Panc1 (cell line): Measurements from ENCODE around the gene IWS1. TPM values are rescaled to one million over a fixed set of nuclear protein-coding genes. Genes with fewer than 3 reads are reported as not detected.

Experiments
- ATAC-seq: fragments of 200-7000 bp; cut with Tn5 transposase; 2 replicates; pipeline ENCODE4 v1.9.1; 2020; ENCODE audit warnings: mild to moderate bottlenecking, moderate library complexity
- BruUV-seq: library from RNA; stranded (reverse); fragments of 400-500 nt; replicated peaks from 2 replicates; lab custom pipeline; 2021; lab: Mats Ljungman, UMichigan
- CTCF ChIA-PET: fragments of 300-600 bp; sonication (Branson Sonifier 250); formaldehyde crosslinking; loops from one replicate; lab custom pipeline; 2022; ENCODE audit warnings: antibody characterized with exemption; lab: Charles Lee
- POLR2A ChIA-PET: fragments of 300-600 bp; sonication (Branson Sonifier 250); formaldehyde crosslinking; loops from one replicate; lab custom pipeline; 2022; ENCODE audit warnings: antibody characterized with exemption; lab: Charles Lee
- DNase-seq: peaks from one replicate; pipeline ENCODE4 v3.0.0-alpha.2; 2010; ENCODE audit warnings: low read depth, low spot score
- H3K27ac ChIP-seq: 2 replicates; pipeline ENCODE4 v1.5.1; 2011; ENCODE audit warnings: mild to moderate bottlenecking, low read length, inconsistent platforms
- H3K27me3 ChIP-seq: fragments of 200-500 bp; sonication (Bioruptor generic); 2 replicates; pipeline ENCODE4 v1.6.0; 2014; ENCODE audit warnings: low read length, inconsistent platforms; ENCODE audit not compliant: control insufficient read depth, insufficient read depth
- H3K36me3 ChIP-seq: fragments of 200-500 bp; sonication (Bioruptor generic); 2 replicates; pipeline ENCODE4 v1.5.1; 2014; ENCODE audit warnings: inconsistent platforms, mild to moderate bottlenecking, low read length, moderate library complexity; ENCODE audit not compliant: control insufficient read depth, insufficient read depth
- H3K4me1 ChIP-seq: 2 replicates; pipeline ENCODE4 v1.5.1; 2011; ENCODE audit warnings: inconsistent platforms, mild to moderate bottlenecking, low read length, moderate library complexity; ENCODE audit not compliant: control insufficient read depth, insufficient read depth
- H3K4me3 ChIP-seq, 2 experiments: 2 replicates each; pipeline ENCODE4 v1.5.1; 2011 to 2012; ENCODE audit warnings: low read depth in 2 of 2, low read length in 2 of 2, mild to moderate bottlenecking in 2 of 2, inconsistent platforms in 1 of 2, moderate library complexity in 1 of 2
- H3K9me3 ChIP-seq: fragments of 200-500 bp; sonication (Bioruptor generic); 2 replicates; pipeline ENCODE4 v1.5.1; 2014; ENCODE audit warnings: low read depth, mild to moderate bottlenecking, inconsistent platforms, low read length, moderate library complexity; ENCODE audit not compliant: control insufficient read depth, insufficient read depth
- POLR2AphosphoS5 ChIP-seq: IDR thresholded peaks from 2 replicates; pipeline ENCODE4 v1.6.1; 2012; ENCODE audit warnings: mild to moderate bottlenecking, low read depth, low read length, moderate library complexity
- SIN3A ChIP-seq: IDR thresholded peaks from 2 replicates; pipeline ENCODE4 v1.6.1; 2012; ENCODE audit warnings: low read depth, mild to moderate bottlenecking, low read length, moderate library complexity, borderline replicate concordance; ENCODE audit not compliant: insufficient read depth
- TCF7L2 ChIP-seq: IDR thresholded peaks from 2 replicates; pipeline ENCODE4 v1.6.1; 2011; ENCODE audit warnings: mild to moderate bottlenecking, low read depth, low read length, inconsistent platforms
- in situ Hi-C: cut with HindIII; loops from 2 replicates; pipeline ENCODE4 v1.10.0; 2016; ENCODE audit warnings: low sequenced_read_pairs, low pct_unique_long_range_greater_than_20kb
- intact Hi-C: fragments of 100-400 bp; cut with micrococcal nuclease; formaldehyde crosslinking; loops from one replicate; pipeline ENCODE4 v1.10.0; 2022; ENCODE audit not compliant: unreplicated experiment
- total RNA-seq: library from RNA; stranded (reverse); gene quantifications from one replicate; pipeline ENCODE4 v1.2.1, GENCODE V29; 2021; ENCODE audit not compliant: unreplicated experiment
- TF ChIP-seq, protein P1 (sequence below): fragments of 450-650 bp; IDR thresholded peaks from 2 replicates; pipeline ENCODE4 v1.5.1; 2017; ENCODE audit warnings: mild to moderate bottlenecking
- TF ChIP-seq, protein P2 (sequence below), 2 experiments: IDR thresholded peaks; 2 replicates each; pipeline ENCODE4 v1.6.1; 2011 to 2012; ENCODE audit warnings: low read depth in 2 of 2, control low read depth in 1 of 2, low read length in 1 of 2, mild to moderate bottlenecking in 1 of 2, moderate library complexity in 1 of 2; ENCODE audit not compliant: insufficient read depth in 1 of 2

Gene IWS1
- total RNA-seq, 1 experiment from 2014 or later, result 48.6 TPM

DNA sequence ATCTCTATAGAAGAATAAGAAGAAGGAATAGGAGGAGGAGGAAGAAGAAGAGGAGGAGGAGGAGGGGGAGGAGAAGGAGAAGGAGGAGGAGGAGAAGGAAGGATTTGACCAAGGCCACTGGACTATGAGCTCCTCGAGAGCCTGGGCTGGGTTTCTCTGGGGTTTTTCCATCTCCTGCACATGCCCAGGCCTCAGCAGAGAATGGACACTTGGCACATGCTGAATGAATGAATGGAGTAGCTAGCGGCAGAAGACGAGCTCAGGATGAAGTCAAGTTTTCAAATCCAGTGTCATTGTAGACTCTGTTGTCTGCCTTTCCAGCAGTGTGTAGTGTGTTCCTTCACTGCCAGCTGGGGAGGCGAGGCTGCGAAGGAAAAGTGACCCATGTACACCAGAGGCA lies 11.4 kb upstream of the IWS1 start:
- no peak overlapping the region for H3K4me3 ChIP-seq
- H3K4me1 ChIP-seq, result no peaks in the 10 kb centered on the region
- no TSS peak for BruUV-seq
- H3K27me3 ChIP-seq, result no peaks in the 10 kb centered on the region; the same call in 1 of the 2 replicates
- CTCF ChIA-PET, result interaction anchor here (0.7 kb wide), 1 partner anchor 27 kb away, joined by 4 read pairs; no protein-coding TSS in a partner anchor
- H3K27ac ChIP-seq, result no peak overlapping the region
- POLR2A ChIA-PET, result no interaction called here
- no peak for TF ChIP-seq TCF7L2
- TF ChIP-seq POLR2AphosphoS5, result no peak
- TF ChIP-seq, protein P1, sequence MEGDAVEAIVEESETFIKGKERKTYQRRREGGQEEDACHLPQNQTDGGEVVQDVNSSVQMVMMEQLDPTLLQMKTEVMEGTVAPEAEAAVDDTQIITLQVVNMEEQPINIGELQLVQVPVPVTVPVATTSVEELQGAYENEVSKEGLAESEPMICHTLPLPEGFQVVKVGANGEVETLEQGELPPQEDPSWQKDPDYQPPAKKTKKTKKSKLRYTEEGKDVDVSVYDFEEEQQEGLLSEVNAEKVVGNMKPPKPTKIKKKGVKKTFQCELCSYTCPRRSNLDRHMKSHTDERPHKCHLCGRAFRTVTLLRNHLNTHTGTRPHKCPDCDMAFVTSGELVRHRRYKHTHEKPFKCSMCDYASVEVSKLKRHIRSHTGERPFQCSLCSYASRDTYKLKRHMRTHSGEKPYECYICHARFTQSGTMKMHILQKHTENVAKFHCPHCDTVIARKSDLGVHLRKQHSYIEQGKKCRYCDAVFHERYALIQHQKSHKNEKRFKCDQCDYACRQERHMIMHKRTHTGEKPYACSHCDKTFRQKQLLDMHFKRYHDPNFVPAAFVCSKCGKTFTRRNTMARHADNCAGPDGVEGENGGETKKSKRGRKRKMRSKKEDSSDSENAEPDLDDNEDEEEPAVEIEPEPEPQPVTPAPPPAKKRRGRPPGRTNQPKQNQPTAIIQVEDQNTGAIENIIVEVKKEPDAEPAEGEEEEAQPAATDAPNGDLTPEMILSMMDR, result no peak
- no peak for TF ChIP-seq SIN3A
- TF ChIP-seq, protein P2, sequence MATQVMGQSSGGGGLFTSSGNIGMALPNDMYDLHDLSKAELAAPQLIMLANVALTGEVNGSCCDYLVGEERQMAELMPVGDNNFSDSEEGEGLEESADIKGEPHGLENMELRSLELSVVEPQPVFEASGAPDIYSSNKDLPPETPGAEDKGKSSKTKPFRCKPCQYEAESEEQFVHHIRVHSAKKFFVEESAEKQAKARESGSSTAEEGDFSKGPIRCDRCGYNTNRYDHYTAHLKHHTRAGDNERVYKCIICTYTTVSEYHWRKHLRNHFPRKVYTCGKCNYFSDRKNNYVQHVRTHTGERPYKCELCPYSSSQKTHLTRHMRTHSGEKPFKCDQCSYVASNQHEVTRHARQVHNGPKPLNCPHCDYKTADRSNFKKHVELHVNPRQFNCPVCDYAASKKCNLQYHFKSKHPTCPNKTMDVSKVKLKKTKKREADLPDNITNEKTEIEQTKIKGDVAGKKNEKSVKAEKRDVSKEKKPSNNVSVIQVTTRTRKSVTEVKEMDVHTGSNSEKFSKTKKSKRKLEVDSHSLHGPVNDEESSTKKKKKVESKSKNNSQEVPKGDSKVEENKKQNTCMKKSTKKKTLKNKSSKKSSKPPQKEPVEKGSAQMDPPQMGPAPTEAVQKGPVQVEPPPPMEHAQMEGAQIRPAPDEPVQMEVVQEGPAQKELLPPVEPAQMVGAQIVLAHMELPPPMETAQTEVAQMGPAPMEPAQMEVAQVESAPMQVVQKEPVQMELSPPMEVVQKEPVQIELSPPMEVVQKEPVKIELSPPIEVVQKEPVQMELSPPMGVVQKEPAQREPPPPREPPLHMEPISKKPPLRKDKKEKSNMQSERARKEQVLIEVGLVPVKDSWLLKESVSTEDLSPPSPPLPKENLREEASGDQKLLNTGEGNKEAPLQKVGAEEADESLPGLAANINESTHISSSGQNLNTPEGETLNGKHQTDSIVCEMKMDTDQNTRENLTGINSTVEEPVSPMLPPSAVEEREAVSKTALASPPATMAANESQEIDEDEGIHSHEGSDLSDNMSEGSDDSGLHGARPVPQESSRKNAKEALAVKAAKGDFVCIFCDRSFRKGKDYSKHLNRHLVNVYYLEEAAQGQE (IDR thresholded peaks at IDR 0.05; ENCODE audit: insufficient read depth in 1 of 2, low read depth in 2 of 2, low read length in 1 of 2), result no peak
- DNase-seq (no peak), ATAC-seq (no peak)
- no peaks in the 10 kb centered on the region for H3K9me3 ChIP-seq
- no peaks in the 10 kb centered on the region for H3K36me3 ChIP-seq
- intact Hi-C loops, result no loop called here
- in situ Hi-C loops, result no loop called here

DNA sequence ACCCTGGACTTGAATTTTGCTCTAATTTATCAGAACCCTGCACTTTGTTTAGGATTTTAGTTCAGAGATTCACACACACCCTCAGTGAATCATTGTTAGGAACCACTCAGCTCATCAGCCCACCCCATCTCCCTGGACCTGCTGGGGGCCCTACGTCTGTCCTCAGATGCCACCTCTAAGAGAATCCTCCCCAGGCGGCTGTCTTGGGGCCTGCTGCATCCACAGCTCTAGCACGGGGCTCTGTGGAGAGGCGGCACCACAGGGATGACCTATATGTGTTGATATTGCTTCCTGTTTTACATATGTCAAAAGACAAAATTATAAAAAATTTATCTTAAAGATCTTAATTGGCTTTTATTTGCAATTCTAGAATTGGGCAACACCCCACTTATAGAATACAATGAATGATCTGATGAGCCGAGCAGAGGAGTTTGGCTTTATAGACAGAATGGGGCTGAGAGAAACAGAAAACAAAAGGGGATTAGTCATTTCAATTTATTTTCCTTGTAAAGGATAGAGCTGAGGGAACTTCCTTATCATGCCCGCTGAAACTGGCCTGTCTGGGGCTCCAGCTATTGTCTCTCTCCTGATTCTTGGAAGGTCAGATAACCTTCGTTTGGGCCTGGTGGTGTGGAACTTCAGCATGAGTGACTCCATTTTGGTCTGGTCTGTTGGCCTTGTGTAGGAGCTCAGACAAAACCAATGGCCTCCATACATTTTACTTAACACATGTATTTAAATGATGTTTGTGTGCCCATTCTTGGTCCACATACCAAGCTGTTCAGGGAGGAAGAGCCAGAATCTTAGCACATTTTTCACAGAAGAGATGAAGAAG lies 10.6 kb upstream of the IWS1 start:
- no peaks in the 10 kb centered on the region for H3K9me3 ChIP-seq
- H3K4me3 ChIP-seq, result no peak overlapping the region
- TF ChIP-seq, protein P1, result no peak
- TF ChIP-seq TCF7L2 (no peak), SIN3A (no peak), POLR2AphosphoS5 (no peak)
- TF ChIP-seq, protein P2 (IDR thresholded peaks at IDR 0.05; ENCODE audit: insufficient read depth in 1 of 2, low read depth in 2 of 2, low read length in 1 of 2), result no peak
- BruUV-seq, result no TSS peak
- H3K36me3 ChIP-seq, result no peaks in the 10 kb centered on the region
- H3K4me1 ChIP-seq, result no peaks in the 10 kb centered on the region
- CTCF ChIA-PET, result no interaction called here
- POLR2A ChIA-PET, result no interaction called here
- intact Hi-C loops, result no loop called here
- ATAC-seq (no peak), DNase-seq (no peak)
- H3K27me3 ChIP-seq, result no peaks in the 10 kb centered on the region; the same call in 1 of the 2 replicates
- in situ Hi-C loops, result no loop called here
- H3K27ac ChIP-seq, result no peak overlapping the region
